T-helper 22 cell (primary cell): ENCODE measurements around the gene PNPT1.
"Not testable (repeated sequence)": the region's sequence is repeated elsewhere in the genome, so short reads cannot be mapped to it uniquely, and the experiment has no call there.

Source experiments
- DNase-seq: peaks from one replicate; pipeline ENCODE4 v3.0.0-alpha.2; 2020; ENCODE audit warnings: low read depth

Gene PNPT1

GRCh38 chr2:55693181-55694125 is at the start of gene PNPT1:
Gene PNPT1, minus strand, starts transcription at chr2:55693844. Its CDS starts 21 bp downstream, at chr2:55693823.
- DNase-seq: peak; percentile 78

DNA sequence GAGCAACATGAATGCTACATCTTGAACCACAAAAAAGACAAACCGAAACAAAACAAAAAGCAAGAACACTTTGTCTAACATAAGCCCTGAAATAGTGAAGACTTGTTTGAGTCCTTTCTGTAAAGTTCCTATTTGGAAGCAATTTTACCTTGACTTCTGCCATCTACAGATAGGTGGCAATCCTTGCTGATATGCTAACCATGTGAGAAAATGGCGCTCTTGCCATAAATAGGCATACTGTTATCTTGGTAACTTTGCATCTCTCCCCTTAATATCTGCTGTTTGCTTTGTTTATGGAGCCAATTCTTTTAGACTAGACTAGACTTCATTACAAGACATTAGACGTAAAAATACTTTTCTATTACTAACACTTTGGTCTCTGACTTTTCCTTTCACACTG is 49.4 kb upstream of the PNPT1 start:
- no peak for DNase-seq

DNA sequence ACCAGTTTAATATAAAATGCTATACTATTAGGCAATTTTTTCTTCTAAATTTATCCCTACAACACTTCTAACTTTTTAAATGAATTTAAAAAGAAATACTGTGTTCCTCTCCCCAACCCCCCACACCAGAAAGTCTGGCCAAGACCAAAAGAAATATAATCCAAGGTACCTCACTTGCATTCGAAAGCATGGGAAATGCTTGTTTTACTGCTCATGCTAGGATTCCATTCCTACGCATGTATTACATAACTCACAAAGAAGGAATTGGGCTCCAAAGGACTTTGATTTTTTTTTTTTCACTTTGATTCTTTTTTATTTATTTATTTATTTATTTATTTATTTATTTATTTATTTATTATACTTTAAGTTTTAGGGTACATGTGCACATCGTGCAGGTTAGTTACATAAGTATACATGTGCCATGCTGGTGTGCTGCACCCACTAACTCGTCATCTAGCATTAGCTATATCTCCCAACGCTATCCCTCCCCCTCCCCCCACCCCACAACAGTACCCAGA is 42.4 kb upstream of the PNPT1 start:
- not testable (repeated sequence) for DNase-seq

DNA sequence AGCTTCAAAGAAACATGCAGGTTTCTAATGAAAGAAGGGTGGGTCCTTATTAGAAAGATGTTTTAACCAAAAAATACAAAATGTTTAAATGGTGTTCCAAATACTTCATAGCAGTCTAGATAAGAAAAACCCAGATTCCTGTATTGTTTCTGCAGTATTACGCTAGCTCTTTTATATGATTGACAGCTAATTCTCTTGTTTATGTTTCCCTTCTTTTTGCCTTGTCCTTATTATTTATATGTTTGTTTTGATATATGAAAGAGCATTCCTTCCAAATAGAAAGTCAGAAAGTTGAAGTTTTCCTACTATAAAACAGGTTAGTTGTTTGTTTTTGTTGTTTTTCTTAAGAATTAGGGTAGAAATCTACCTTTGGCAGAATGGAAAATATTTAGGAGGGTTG is 41.1 kb upstream of the PNPT1 start:
- DNase-seq: no peak

DNA sequence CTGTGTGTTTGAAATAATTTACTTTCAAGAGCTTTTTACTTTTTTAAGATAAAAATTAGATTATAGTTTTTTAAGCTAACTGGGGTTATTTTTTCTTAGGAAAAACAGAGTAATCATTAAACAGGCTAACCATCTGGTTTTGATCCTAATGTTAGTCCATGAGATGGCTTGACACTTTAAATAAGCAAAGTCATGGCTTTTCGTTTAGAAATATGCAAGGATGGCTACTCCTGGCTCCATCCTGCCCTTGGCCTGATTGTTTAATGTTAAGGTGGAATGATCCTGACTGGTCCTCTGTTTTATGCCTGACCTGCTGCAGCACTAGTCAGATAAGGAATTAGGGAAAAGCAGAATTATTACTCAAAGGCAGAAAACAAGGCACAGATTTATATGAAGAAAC is 39.7 kb upstream of the PNPT1 start:
- no peak for DNase-seq

- no peak for DNase-seq
Observed at GRCh38 chr2:55732854-55733253, 39.2 kb upstream of the PNPT1 start.

- no peak for DNase-seq
Observed at GRCh38 chr2:55729136-55729685, 35.6 kb upstream of the PNPT1 start.

DNA sequence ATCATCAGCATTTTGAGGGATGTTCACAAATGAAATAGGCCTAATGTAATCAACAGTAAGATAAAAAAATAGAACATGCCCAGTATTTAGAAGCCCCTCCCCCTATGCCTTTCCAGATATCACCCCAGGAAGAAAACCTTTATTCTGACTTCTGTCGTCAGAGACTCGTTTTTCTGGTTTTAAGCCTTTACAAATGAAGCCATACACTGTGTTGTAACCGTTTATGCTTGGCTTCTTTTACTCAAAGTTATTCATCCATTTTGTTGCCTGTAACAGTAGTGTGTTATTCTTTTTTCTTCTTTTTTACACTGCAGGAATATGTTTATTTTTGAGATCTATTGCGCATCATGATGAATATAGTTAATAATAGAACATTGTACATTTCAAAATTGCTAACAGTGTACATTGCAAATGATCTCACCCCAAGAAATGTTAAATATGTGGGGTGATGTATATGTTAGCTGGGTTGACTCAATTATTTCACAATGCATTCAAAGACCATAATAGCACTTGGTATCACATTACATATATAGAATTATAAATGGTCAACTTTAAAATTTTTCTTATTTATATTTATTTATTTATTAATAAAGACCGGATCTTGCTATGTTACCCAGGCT is 28.1 kb upstream of the PNPT1 start:
- no peak for DNase-seq

GRCh38 chr2:55720417-55720816 is 26.8 kb upstream of the PNPT1 start:
- no peak for DNase-seq

GRCh38 chr2:55719852-55720251 is 26.2 kb upstream of the PNPT1 start:
- no peak for DNase-seq

DNA sequence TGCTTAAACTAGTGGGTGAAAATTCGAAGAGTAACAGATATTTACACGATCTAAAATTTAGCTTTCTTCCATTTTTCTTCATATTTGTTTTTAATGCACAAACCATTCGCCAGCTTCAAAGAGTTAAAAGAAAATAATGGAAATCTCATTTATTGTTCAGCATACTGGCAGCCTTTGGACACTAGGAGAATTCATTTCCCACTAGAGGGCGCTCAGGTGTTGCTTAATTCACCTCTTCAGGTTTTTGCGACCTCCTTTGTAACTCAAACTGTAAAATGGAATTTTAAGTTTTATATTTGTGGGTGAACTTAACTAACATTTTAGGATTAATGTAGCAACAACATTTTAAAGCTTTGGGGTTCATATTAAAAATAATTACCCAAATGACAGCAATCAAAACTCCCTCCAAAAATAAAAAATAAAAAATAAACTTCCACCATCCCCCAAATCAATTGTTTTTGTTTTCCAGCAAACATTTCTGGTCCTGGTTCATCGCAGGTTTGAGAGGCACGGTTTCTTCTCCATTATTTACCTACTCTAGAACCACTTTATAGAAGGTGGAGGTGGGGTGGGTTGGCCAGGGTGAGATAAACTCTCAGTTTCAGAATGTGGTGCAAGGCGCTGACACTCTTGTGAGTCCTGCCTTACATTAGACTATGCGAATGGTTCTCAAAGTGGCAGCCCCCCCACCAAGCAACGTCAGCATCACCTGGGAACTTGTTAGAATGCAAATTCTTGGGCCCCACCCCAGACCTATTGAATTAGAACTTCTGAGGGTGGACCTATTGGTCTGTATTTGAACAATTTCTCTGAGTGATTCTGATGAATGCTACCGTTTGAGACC is 24.7 kb upstream of the PNPT1 start:
- DNase-seq: no peak

GRCh38 chr2:55715626-55716025 is 22.0 kb upstream of the PNPT1 start:
- no peak for DNase-seq

GRCh38 chr2:55715178-55715577 is 21.5 kb upstream of the PNPT1 start:
- not testable (repeated sequence) for DNase-seq

DNA sequence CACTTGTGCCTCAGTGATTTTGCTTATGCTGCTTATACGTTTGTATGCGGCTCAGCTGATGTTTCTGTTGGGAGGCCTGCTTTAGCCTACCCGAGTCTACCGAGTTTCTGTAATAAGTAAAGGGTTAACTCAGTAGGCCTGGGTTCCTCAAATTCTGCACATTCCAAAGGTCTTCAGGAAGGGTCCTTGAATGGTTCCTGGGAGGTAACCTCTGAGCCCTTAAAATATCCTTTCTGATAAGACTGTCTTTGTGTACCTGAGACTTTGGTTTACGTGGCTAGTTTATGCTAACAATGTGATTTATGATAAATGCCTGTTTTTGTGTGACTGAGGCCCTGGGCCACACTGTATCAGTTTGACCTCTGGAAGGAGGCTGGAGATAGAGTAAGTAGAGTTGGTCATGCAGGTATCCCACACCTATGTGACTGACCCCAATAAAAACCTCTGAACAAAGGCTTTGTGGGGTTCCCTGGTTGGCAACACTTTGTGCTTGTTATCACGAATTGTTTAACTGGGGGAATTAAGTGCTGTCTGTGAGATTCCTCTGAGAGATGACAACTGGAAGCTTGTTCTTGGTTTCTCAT is 18.9 kb upstream of the PNPT1 start:
- DNase-seq: no peak

DNA sequence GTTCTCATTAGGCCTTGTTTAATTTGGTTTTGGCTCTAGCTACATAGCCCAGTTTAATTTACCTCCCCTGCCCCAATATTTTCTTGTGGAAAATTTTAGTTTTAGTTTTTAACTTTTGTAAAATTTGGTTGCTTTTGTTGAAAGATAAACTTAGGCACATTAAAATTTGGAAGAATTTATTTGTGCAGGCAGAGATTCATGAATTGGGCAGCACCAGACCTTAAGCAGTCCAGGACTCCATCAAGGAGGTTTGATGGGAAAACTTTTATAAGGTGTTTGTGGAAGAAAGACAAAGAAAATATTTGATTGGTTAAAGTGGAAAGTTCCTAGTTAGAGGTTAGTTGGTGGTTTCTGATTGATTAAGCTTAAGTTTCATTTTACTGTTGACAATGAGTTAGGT is 16.4 kb upstream of the PNPT1 start:
- no peak for DNase-seq

GRCh38 chr2:55707751-55708150 is 14.1 kb upstream of the PNPT1 start:
- DNase-seq: no peak

GRCh38 chr2:55706258-55706657 is 12.6 kb upstream of the PNPT1 start:
- DNase-seq: not testable (repeated sequence)

- no peak for DNase-seq
Observed at GRCh38 chr2:55705027-55705653, 11.5 kb upstream of the PNPT1 start.

DNA sequence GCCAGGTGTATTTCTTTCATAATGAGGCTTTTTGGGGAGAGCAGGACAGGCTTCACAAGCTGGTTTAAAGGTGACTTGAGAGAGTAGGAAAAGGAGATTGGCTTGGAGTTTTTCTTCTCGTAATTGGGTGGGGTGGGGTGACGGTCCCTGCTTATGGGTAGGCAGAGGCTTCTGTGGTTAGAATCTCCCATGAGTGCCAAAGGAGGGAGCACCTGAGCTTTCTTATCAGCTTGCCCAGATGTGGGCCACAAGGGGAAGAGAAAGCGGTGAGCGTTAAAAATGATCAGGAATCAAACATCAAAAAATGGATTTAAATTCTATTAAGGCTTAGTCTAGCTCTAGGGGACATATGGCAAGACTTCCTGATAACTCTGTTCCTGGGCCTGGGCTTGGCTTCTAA is 9.7 kb upstream of the PNPT1 start:
- no peak for DNase-seq

DNA sequence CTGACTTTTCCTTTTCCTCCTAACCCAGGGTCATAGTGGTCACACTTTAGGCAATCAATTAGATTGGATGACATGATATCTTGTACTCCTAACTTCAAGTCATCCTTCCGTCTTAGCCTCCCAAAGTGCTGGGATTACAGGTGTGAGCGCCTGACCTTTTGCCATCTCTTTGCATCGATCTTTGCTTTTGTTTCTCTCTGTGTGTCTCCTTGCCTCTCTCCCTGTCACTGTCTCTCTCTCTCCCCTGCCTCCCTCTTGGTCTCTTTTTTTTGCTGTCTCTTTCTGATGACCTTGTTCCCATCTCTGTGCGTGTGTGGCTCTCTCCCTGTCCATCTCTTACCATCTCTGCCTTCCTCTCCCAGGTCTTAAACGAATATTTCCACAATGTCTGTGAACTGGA is 904 bp downstream of the PNPT1 start:
- not testable (repeated sequence) for DNase-seq

- no peak for DNase-seq
Observed at GRCh38 chr2:55672630-55673029, 21.0 kb downstream of the PNPT1 start.
